Fibroblast of lung (primary cell): ENCODE data around the gene PRKAR1B. TPM values are rescaled to one million over a fixed set of nuclear protein-coding genes. Genes with fewer than 3 reads are reported as not detected.

Source experiments
- DNase-seq, 2 donors: peaks; one replicate each; pipeline versions ENCODE4 v3.0.0 to v3.0.0-alpha.2; 2010; ENCODE audit warnings: low read depth in 2 of 2
- H2AFZ ChIP-seq: 2 replicates; pipeline ENCODE4 v1.5.1; 2012; ENCODE audit warnings: low read length, control low read depth, inconsistent platforms
- H3K27ac ChIP-seq: 2 replicates; pipeline ENCODE4 v1.5.1; 2011; ENCODE audit warnings: low read length, control low read depth; ENCODE audit not compliant: insufficient read depth
- H3K27me3 ChIP-seq: 2 replicates; pipeline ENCODE4 v1.5.1; 2011; ENCODE audit warnings: mild to moderate bottlenecking, low read length; ENCODE audit not compliant: control insufficient read depth, insufficient read depth
- H3K36me3 ChIP-seq: 2 replicates; pipeline ENCODE4 v1.5.1; 2011; ENCODE audit warnings: low read length; ENCODE audit not compliant: control insufficient read depth, insufficient read depth
- H3K4me1 ChIP-seq: 2 replicates; pipeline ENCODE4 v1.5.1; 2011; ENCODE audit warnings: low read length; ENCODE audit not compliant: control insufficient read depth, insufficient read depth; ENCODE audit errors: extremely low read depth
- H3K4me2 ChIP-seq: 2 replicates; pipeline ENCODE4 v1.5.1; 2011; ENCODE audit warnings: low read length, control low read depth; ENCODE audit not compliant: insufficient read depth; ENCODE audit errors: extremely low read depth
- H3K4me3 ChIP-seq, 4 experiments: fragments of 200-600 bp in 1 of 4; sonication (generic) in 1 of 4; replicated peaks in 1 of 4; 2 replicates each; pipeline ENCODE4 v1.5.1; 2011 to 2016; ENCODE audit warnings: low read length in 4 of 4, low read depth in 3 of 4, mild to moderate bottlenecking in 3 of 4, control low read depth in 2 of 4, inconsistent platforms in 1 of 4, mixed read lengths in 1 of 4; ENCODE audit not compliant: insufficient read depth in 1 of 4; ENCODE audit errors: control extremely low read depth in 1 of 4
- H3K79me2 ChIP-seq: 2 replicates; pipeline ENCODE4 v1.5.1; 2012; ENCODE audit warnings: mild to moderate bottlenecking, low read length, inconsistent platforms; ENCODE audit not compliant: control insufficient read depth, insufficient read depth
- H3K9ac ChIP-seq: 2 replicates; pipeline ENCODE4 v1.5.1; 2011; ENCODE audit warnings: mild to moderate bottlenecking, low read length, control low read depth; ENCODE audit not compliant: insufficient read depth
- H3K9me3 ChIP-seq: 2 replicates; pipeline ENCODE4 v1.5.1; 2012; ENCODE audit warnings: low read depth, low read length; ENCODE audit not compliant: control insufficient read depth, insufficient read depth
- H4K20me1 ChIP-seq: 2 replicates; pipeline ENCODE4 v1.5.1; 2011; ENCODE audit warnings: low read length; ENCODE audit not compliant: control insufficient read depth, insufficient read depth; ENCODE audit errors: extremely low read depth
- CTCF ChIP-seq, 2 donors: IDR thresholded peaks in 1 of 2; conservative IDR thresholded peaks in 1 of 2; 1 replicate in 1 of 2; 2 replicates in 1 of 2; pipeline ENCODE4 v1.5.1; 2011 to 2012; ENCODE audit warnings: low read length in 2 of 2, control low read depth in 1 of 2, inconsistent platforms in 1 of 2, low read depth in 1 of 2, mild to moderate bottlenecking in 1 of 2
- EZH2 ChIP-seq: IDR thresholded peaks from 2 replicates; pipeline ENCODE4 v1.5.1; 2012; ENCODE audit warnings: low read length, control low read depth, mild to moderate bottlenecking; ENCODE audit errors: missing control alignments
- polyA plus RNA-seq, 2 donors: library from polyadenylated mRNA; depleted of rRNA in 1 of 2; stranded (reverse) in 1 of 2; unstranded in 1 of 2; fragments of >200 nt; gene quantifications; 2 replicates each; pipeline ENCODE4 v1.2.1, GENCODE V29; 2011 to 2012; ENCODE audit warnings: missing spikeins in 1 of 2
- total RNA-seq: library from RNA; depleted of rRNA; stranded (reverse); fragments of >200 nt; gene quantifications from 2 replicates; pipeline ENCODE4 v1.2.1, GENCODE V29; 2014

The PRKAR1B gene
- total and polyA plus RNA-seq, 2 donors (not counting 1 experiment from before 2014, with no cell fraction given): 12.7 to 14.5 TPM

GRCh38 chr7:693280-693679 lies 33.8 kb downstream of the PRKAR1B start:
- H2AFZ ChIP-seq: no peak overlapping the region
- no peak overlapping the region for H3K9ac ChIP-seq
- TF ChIP-seq EZH2 (no peak), CTCF (conservative IDR thresholded peaks at IDR 0.05 in 1 of 2, IDR thresholded peaks at IDR 0.05 in 1 of 2; ENCODE audit: low read depth in 1 of 2, low read length in 2 of 2) (no peak)
- H3K9me3 ChIP-seq: no peaks in the 10 kb centered on the region
- no peak overlapping the region for H3K27ac ChIP-seq
- no peak overlapping the region for H3K4me3 ChIP-seq
- H3K27me3 ChIP-seq: no peaks in the 10 kb centered on the region
- H3K4me1 ChIP-seq: no peaks in the 10 kb centered on the region
- no peak overlapping the region for H3K4me2 ChIP-seq
- H4K20me1 ChIP-seq: no peaks in the 10 kb centered on the region
- DNase-seq: no peak
- H3K79me2 ChIP-seq: no peaks in the 10 kb centered on the region
- no peaks in the 10 kb centered on the region for H3K36me3 ChIP-seq

- H3K79me2 ChIP-seq: no peaks in the 10 kb centered on the region
- H3K9ac ChIP-seq: no peak overlapping the region
- TF ChIP-seq CTCF (conservative IDR thresholded peaks at IDR 0.05 in 1 of 2, IDR thresholded peaks at IDR 0.05 in 1 of 2; ENCODE audit: low read depth in 1 of 2, low read length in 2 of 2): no peak
- TF ChIP-seq EZH2: no peak
- H3K27ac ChIP-seq: no peak overlapping the region
- H3K36me3 ChIP-seq: no peaks in the 10 kb centered on the region
- no peaks in the 10 kb centered on the region for H4K20me1 ChIP-seq
- no peaks in the 10 kb centered on the region for H3K4me1 ChIP-seq
- H3K27me3 ChIP-seq: no peaks in the 10 kb centered on the region
- no peak overlapping the region for H3K4me3 ChIP-seq
- no peak overlapping the region for H3K4me2 ChIP-seq
- H2AFZ ChIP-seq: no peak overlapping the region
- no peak for DNase-seq
- no peaks in the 10 kb centered on the region for H3K9me3 ChIP-seq
Observed at GRCh38 chr7:691361-692045, 35.6 kb downstream of the PRKAR1B start.

GRCh38 chr7:690478-691360 lies 36.4 kb downstream of the PRKAR1B start:
- Histone ChIP-seq H3K4me1 (no peaks in the 10 kb centered on the region), H3K27ac (no peak overlapping the region), H3K4me2 (no peak overlapping the region), H3K79me2 (no peaks in the 10 kb centered on the region), H2AFZ (no peak overlapping the region), H3K9ac (no peak overlapping the region), H3K4me3 (no peak overlapping the region), H4K20me1 (no peaks in the 10 kb centered on the region), H3K27me3 (no peaks in the 10 kb centered on the region), H3K36me3 (no peaks in the 10 kb centered on the region), H3K9me3 (no peaks in the 10 kb centered on the region)
- no peak for DNase-seq
- TF ChIP-seq EZH2 (no peak), CTCF (conservative IDR thresholded peaks at IDR 0.05 in 1 of 2, IDR thresholded peaks at IDR 0.05 in 1 of 2; ENCODE audit: low read depth in 1 of 2, low read length in 2 of 2) (no peak)
